NOMO-1 (cell line): ENCODE measurements around the gene CFAP300.

ENCODE experiments used
- DNase-seq, 2 experiments: peaks; one replicate each; lab custom pipeline; 2025; ENCODE audit not compliant: unreplicated experiment in 2 of 2; lab: John Stamatoyannopoulos, UW

CFAP300 gene

GRCh38 chr11:102071497-102072472, 24.5 kb downstream of the CFAP300 start:
- no peak for DNase-seq

- DNase-seq, result no peak
These were observed 26.0 kb downstream of the CFAP300 start for GRCh38 chr11:102073253-102073652.

- no peak for DNase-seq
These were observed 32.4 kb downstream of the CFAP300 start for GRCh38 chr11:102079625-102080024.

GRCh38 chr11:102081313-102081712, 34.1 kb downstream of the CFAP300 start:
- DNase-seq, result no peak

GRCh38 chr11:102085864-102086551, 38.8 kb downstream of the CFAP300 start:
- DNase-seq, result no peak

- DNase-seq, result no peak
These were observed 49.9 kb downstream of the CFAP300 start for GRCh38 chr11:102097186-102097585.

GRCh38 chr11:102099755-102100154, 52.5 kb downstream of the CFAP300 start:
- no peak for DNase-seq

GRCh38 chr11:102108734-102109440, 61.6 kb downstream of the CFAP300 start:
- DNase-seq, result no peak

- DNase-seq, result peak; percentile 45 to 75
These were observed 62.9 kb downstream of the CFAP300 start, which contains the start of gene YAP1 for GRCh38 chr11:102109896-102110760. TSS of gene YAP1 (plus strand) at chr11:102110447. CDS start at chr11:102110849, 402 bp downstream.

GRCh38 chr11:102110761-102111010, 63.4 kb downstream of the CFAP300 start:
- DNase-seq, result no peak

GRCh38 chr11:102111011-102111786, 64.0 kb downstream of the CFAP300 start:
- no peak for DNase-seq

- peak; percentile 5 to 16 for DNase-seq
These were observed 64.7 kb downstream of the CFAP300 start for GRCh38 chr11:102111787-102112508.

- DNase-seq, result no peak
These were observed 65.2 kb downstream of the CFAP300 start for GRCh38 chr11:102112509-102112821.

GRCh38 chr11:102114032-102114431, 66.8 kb downstream of the CFAP300 start:
- DNase-seq, result no peak

GRCh38 chr11:102115557-102115956, 68.3 kb downstream of the CFAP300 start:
- DNase-seq, result no peak

- DNase-seq, result no peak
These were observed 69.4 kb downstream of the CFAP300 start for GRCh38 chr11:102116453-102117205.

- peak in 1 of 2 experiments; percentile 21 for DNase-seq
These were observed 70.4 kb downstream of the CFAP300 start for GRCh38 chr11:102117472-102118113.

GRCh38 chr11:102118937-102119336, 71.7 kb downstream of the CFAP300 start:
- no peak for DNase-seq
